SH-SY5Y (cell line): Measurements from ENCODE around the gene SVIL.

ENCODE experiments used
- GATA2 ChIP-seq: IDR thresholded peaks from 2 replicates; pipeline ENCODE4 v1.6.1; 2011; ENCODE audit warnings: mild to moderate bottlenecking, low read depth, low read length
- GATA3 ChIP-seq: IDR thresholded peaks from 2 replicates; pipeline ENCODE4 v1.6.1; 2011; ENCODE audit warnings: low read depth, mild to moderate bottlenecking, low read length, moderate library complexity

DNA sequence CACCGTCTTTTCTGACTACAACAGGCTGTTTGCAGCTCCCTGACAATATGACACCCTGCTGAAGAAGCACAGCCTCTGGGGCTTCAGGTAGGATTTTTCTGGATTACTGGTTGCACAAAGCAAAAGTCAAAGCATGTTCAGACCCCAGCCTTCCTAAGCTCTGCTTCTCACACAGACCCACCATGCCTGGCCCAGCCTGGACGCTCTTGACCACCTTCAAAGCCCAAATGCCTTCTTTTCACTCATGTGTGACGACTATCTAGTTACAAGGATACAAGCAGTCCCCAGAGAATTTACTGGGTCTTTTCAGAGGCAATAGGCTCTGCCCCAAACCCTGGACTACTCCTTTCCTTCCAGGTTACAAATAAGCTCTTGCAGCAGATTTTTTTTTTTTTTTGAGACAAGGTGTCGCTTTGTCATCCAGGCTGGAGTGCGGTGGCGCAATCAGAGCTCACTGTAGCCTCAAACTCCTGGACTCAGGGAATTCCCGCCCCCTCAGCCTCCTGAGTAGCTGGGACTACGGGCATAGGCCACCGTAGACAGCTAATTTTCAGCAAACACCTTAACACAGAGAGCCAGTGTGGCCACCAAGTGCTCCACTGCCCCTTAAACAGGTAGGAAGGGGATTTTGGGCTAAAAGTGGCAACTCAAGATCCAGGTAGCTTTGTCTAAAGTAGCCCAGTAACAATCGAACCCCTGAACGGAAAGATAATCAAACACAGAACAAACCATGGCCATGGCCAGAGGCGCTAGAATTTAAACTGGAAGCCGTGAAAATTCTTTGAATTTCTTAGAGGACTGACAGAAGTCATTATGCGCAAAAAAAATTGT lies 16.2 kb downstream of the SVIL start:
- TF ChIP-seq GATA2 (no peak), GATA3 (no peak)
